HG02870 (cell line): ENCODE results near the gene USP17L27.
"Not testable (repeated sequence)": the region's sequence is repeated elsewhere in the genome, so short reads cannot be mapped to it uniquely, and the experiment has no call there.

Experiments used
- ATAC-seq: cut with Tn5 transposase; IDR thresholded peaks from one replicate; pipeline ENCODE4 v1.9.1; 2021; ENCODE audit warnings: mild to moderate bottlenecking, moderate library complexity; ENCODE audit not compliant: unreplicated experiment

Gene USP17L27

GRCh38 chr4:9343848-9344247, at the start of gene USP17L27:
Gene USP17L27, plus strand, starts transcription at chr4:9344148. Its CDS starts 0 bp downstream, at chr4:9344148.
- ATAC-seq, result not testable (repeated sequence)

GRCh38 chr4:9324191-9324590, 19.8 kb upstream of the USP17L27 start:
- not testable (repeated sequence) for ATAC-seq

- ATAC-seq, result not testable (repeated sequence)
Observed at GRCh38 chr4:9324865-9325264, 19.1 kb upstream of the USP17L27 start, which contains the start of gene USP17L24. Gene USP17L24, plus strand, starts transcription at chr4:9325165. Its CDS starts 0 bp downstream, at chr4:9325165.

GRCh38 chr4:9329611-9330010, 14.3 kb upstream of the USP17L27 start, which contains the start of gene USP17L25:
Gene USP17L25, plus strand, starts transcription at chr4:9329911. Its CDS starts 0 bp downstream, at chr4:9329911.
- ATAC-seq, result not testable (repeated sequence)

- ATAC-seq, result not testable (repeated sequence)
Observed at GRCh38 chr4:9334358-9334757, 9.6 kb upstream of the USP17L27 start, which contains the start of gene USP17L26. Gene USP17L26, plus strand, starts transcription at chr4:9334658. Its CDS starts 0 bp downstream, at chr4:9334658.

GRCh38 chr4:9339103-9339502, 4.8 kb upstream of the USP17L27 start, which contains the start of gene USP17L5:
Gene USP17L5, plus strand, starts transcription at chr4:9339403. Its CDS starts 0 bp downstream, at chr4:9339403.
- ATAC-seq, result not testable (repeated sequence)

GRCh38 chr4:9348593-9348992, 4.6 kb downstream of the USP17L27 start, which contains the start of gene USP17L28:
Gene USP17L28, plus strand, starts transcription at chr4:9348893. Its CDS starts 0 bp downstream, at chr4:9348893.
- not testable (repeated sequence) for ATAC-seq

GRCh38 chr4:9350866-9351265, 6.9 kb downstream of the USP17L27 start:
- ATAC-seq, result not testable (repeated sequence)

- ATAC-seq, result not testable (repeated sequence)
Observed at GRCh38 chr4:9353338-9353737, 9.4 kb downstream of the USP17L27 start, which contains the start of gene USP17L29. Gene USP17L29, plus strand, starts transcription at chr4:9353638. Its CDS starts 0 bp downstream, at chr4:9353638.

- ATAC-seq, result not testable (repeated sequence)
Observed at GRCh38 chr4:9362829-9363228, 18.9 kb downstream of the USP17L27 start, which contains the start of gene USP17L30. Gene USP17L30, plus strand, starts transcription at chr4:9363129. Its CDS starts 0 bp downstream, at chr4:9363129.

- not testable (repeated sequence) for ATAC-seq
Observed at GRCh38 chr4:9379881-9380280, 35.9 kb downstream of the USP17L27 start.

- ATAC-seq, result not testable (repeated sequence)
Observed at GRCh38 chr4:9381012-9381534, 37.1 kb downstream of the USP17L27 start.

- ATAC-seq, result no peak
Observed at GRCh38 chr4:9384126-9384525, 40.2 kb downstream of the USP17L27 start.

GRCh38 chr4:9389001-9389400, 45.1 kb downstream of the USP17L27 start:
- ATAC-seq, result not testable (repeated sequence)
